SK-N-SH (cell line): ENCODE data around the gene TXNDC16. TPM values are rescaled to one million over a fixed set of nuclear protein-coding genes. Genes with fewer than 3 reads are reported as not detected.

Experiments used
- CTCF ChIA-PET: fragments of 300-600, 350-600 bp; formaldehyde crosslinking; extraction: SDS; loops from one replicate; lab custom pipeline; 2021; lab: Yijun Ruan, JAX
- POLR2A ChIA-PET: fragments of 350-600 bp; sonication (Branson Sonifier 250); formaldehyde crosslinking; extraction: SDS; loops from one replicate; lab custom pipeline; 2020; ENCODE audit warnings: antibody characterized with exemption, inconsistent platforms; lab: Yijun Ruan, JAX
- DNase-seq: peaks from one replicate; pipeline ENCODE4 v3.0.0; 2012
- H2AFZ ChIP-seq: fragments of 200-600 bp; sonication (generic); 2 replicates; pipeline ENCODE4 v1.8.1; 2016; ENCODE audit warnings: antibody characterized with exemption, mild to moderate bottlenecking, low read depth
- H3F3A ChIP-seq: fragments of 200-600 bp; sonication (generic); replicated peaks from 2 replicates; pipeline ENCODE3; 2016; ENCODE audit warnings: antibody characterized with exemption, mild to moderate bottlenecking; ENCODE audit not compliant: insufficient read depth
- H3K27ac ChIP-seq, 2 experiments: fragments of 200-500 bp in 1 of 2; fragments of 200-600 bp in 1 of 2; sonication (Bioruptor generic) in 1 of 2; sonication (generic), shearing (Covaris generic) in 1 of 2; 2 replicates each; pipeline versions ENCODE4 v1.5.1 to v1.6.1; 2014 to 2016; ENCODE audit warnings: low read depth in 2 of 2, inconsistent platforms in 1 of 2, low read length in 1 of 2, mild to moderate bottlenecking in 1 of 2, mixed read lengths in 1 of 2
- H3K27me3 ChIP-seq: fragments of 200-600 bp; sonication (generic), shearing (Covaris generic); 2 replicates; pipeline ENCODE4 v1.6.1; 2016; ENCODE audit warnings: mixed run types; ENCODE audit not compliant: insufficient read depth
- H3K36me3 ChIP-seq, 2 experiments: fragments of 200-500 bp in 1 of 2; fragments of 200-600 bp in 1 of 2; sonication (Bioruptor generic) in 1 of 2; sonication (generic) in 1 of 2; replicated peaks in 1 of 2; 2 replicates each; pipeline versions ENCODE3 to v1.5.1; 2014 to 2016; ENCODE audit warnings: low read length in 1 of 2, mild to moderate bottlenecking in 1 of 2; ENCODE audit not compliant: insufficient read depth in 2 of 2, control insufficient read depth in 1 of 2
- H3K4me1 ChIP-seq, 2 experiments: fragments of 200-500 bp in 1 of 2; fragments of 200-600 bp in 1 of 2; sonication (Bioruptor generic) in 1 of 2; sonication (generic), shearing (Covaris generic) in 1 of 2; 2 replicates each; pipeline versions ENCODE4 v1.5.1 to v1.6.1; 2014 to 2016; ENCODE audit warnings: low read depth in 1 of 2, low read length in 1 of 2, mixed run types in 1 of 2; ENCODE audit not compliant: insufficient read depth in 2 of 2, control insufficient read depth in 1 of 2
- H3K4me2 ChIP-seq: fragments of 200-600 bp; sonication (generic), shearing (Covaris generic); 2 replicates; pipeline ENCODE4 v1.6.1; 2017; ENCODE audit warnings: mixed run types
- H3K4me3 ChIP-seq, 2 experiments: fragments of 200-500 bp in 1 of 2; fragments of 200-600 bp in 1 of 2; sonication (Bioruptor generic) in 1 of 2; sonication (generic), shearing (Covaris generic) in 1 of 2; 2 replicates each; pipeline versions ENCODE4 v1.5.1 to v1.8.1; 2014 to 2016; ENCODE audit warnings: low read depth in 2 of 2, inconsistent platforms in 1 of 2, low read length in 1 of 2, mild to moderate bottlenecking in 1 of 2, mixed read lengths in 1 of 2, moderate library complexity in 1 of 2
- H3K79me2 ChIP-seq: fragments of 200-600 bp; sonication (generic); 2 replicates; pipeline ENCODE4 v1.8.1; 2017; ENCODE audit warnings: mild to moderate bottlenecking; ENCODE audit not compliant: insufficient read depth
- H3K9ac ChIP-seq: fragments of 200-600 bp; sonication (generic); 2 replicates; pipeline ENCODE4 v1.6.1; 2017; ENCODE audit warnings: mixed run types
- H3K9me2 ChIP-seq: fragments of 200-600 bp; sonication (generic); 2 replicates; pipeline ENCODE4 v1.6.1; 2017; ENCODE audit warnings: mixed run types
- H3K9me3 ChIP-seq: fragments of 200-600 bp; sonication (generic); 2 replicates; pipeline ENCODE4 v1.6.1; 2017; ENCODE audit warnings: mixed run types, mild to moderate bottlenecking, moderate library complexity
- H4K20me1 ChIP-seq: fragments of 200-600 bp; sonication (generic); 2 replicates; pipeline ENCODE4 v1.6.1; 2017; ENCODE audit warnings: mild to moderate bottlenecking, mixed run types; ENCODE audit not compliant: insufficient read depth
- EZH2phosphoT487 ChIP-seq: fragments of 200-600 bp; sonication (generic); IDR thresholded peaks from 2 replicates; pipeline ENCODE4 v1.6.1; 2017; ENCODE audit warnings: low read depth, mixed run types, mild to moderate bottlenecking, antibody characterized with exemption, moderate library complexity, borderline replicate concordance
- FOSL2 ChIP-seq: IDR thresholded peaks from 2 replicates; pipeline ENCODE4 v1.4.0; 2012; ENCODE audit warnings: low read depth, mild to moderate bottlenecking, moderate library complexity, borderline replicate concordance
- FOXM1 ChIP-seq: IDR thresholded peaks from 2 replicates; pipeline ENCODE4 v1.4.0; 2012; ENCODE audit warnings: low read depth, mild to moderate bottlenecking
- GATA2 ChIP-seq: sonication (generic); formaldehyde crosslinking; IDR thresholded peaks from 2 replicates; pipeline ENCODE4 v1.5.0; 2020; ENCODE audit warnings: mild to moderate bottlenecking, missing genetic modification reagents
- JUND ChIP-seq: IDR thresholded peaks from 2 replicates; pipeline ENCODE4 v1.4.0; 2012
- MXI1 ChIP-seq: IDR thresholded peaks from 2 replicates; pipeline ENCODE4 v1.6.1; 2012; ENCODE audit warnings: mild to moderate bottlenecking, low read depth, low read length, improper control_type of control experiment
- NRF1 ChIP-seq: IDR thresholded peaks from 2 replicates; pipeline ENCODE4 v1.6.1; 2012; ENCODE audit warnings: low read depth, mild to moderate bottlenecking, low read length
- RAD21 ChIP-seq: IDR thresholded peaks from 2 replicates; pipeline ENCODE4 v1.6.1; 2012; ENCODE audit warnings: mild to moderate bottlenecking, low read length
- REST ChIP-seq: IDR thresholded peaks from 2 replicates; pipeline ENCODE4 v1.6.1; 2012; ENCODE audit warnings: mild to moderate bottlenecking, low read depth, low read length, moderate library complexity
- RFX5 ChIP-seq: IDR thresholded peaks from 2 replicates; pipeline ENCODE4 v1.6.1; 2012; ENCODE audit warnings: mild to moderate bottlenecking, improper control_type of control experiment, low read length
- RXRA ChIP-seq: IDR thresholded peaks from 2 replicates; pipeline ENCODE4 v1.4.0; 2012; ENCODE audit warnings: low read depth, mild to moderate bottlenecking, borderline replicate concordance
- SIN3A ChIP-seq: IDR thresholded peaks from 2 replicates; pipeline ENCODE4 v1.6.1; 2012; ENCODE audit warnings: low read depth, mild to moderate bottlenecking, low read length, moderate library complexity, borderline replicate concordance
- SMC3 ChIP-seq: IDR thresholded peaks from 2 replicates; pipeline ENCODE4 v1.6.1; 2012; ENCODE audit warnings: low read depth, low read length, improper control_type of control experiment
- ZBTB33 ChIP-seq: IDR thresholded peaks from 2 replicates; pipeline ENCODE4 v1.4.0; 2012; ENCODE audit warnings: low read depth, borderline replicate concordance
- WGBS: methylation state at CpG from one replicate; pipeline ENCODE4 v1.1.6; 2017; ENCODE audit warnings: low lambda C conversion rate; 5-methylcytosine and 5-hydroxymethylcytosine counted together
- polyA plus RNA-seq, 3 experiments: library from polyadenylated mRNA; depleted of rRNA; stranded (reverse); fragments of >200 nt; gene quantifications; 2 replicates each; pipeline ENCODE4 v1.2.3, GENCODE V29; 2012

The TXNDC16 gene
- polyA plus RNA-seq, 1 of the 3 experiments (the other 2 are of a cell fraction): 0.95 TPM

- Histone ChIP-seq H3K9me2 (no peaks in the 10 kb centered on the region), H3K4me2 (no peak overlapping the region), H3K9me3 (no peaks in the 10 kb centered on the region), H3K4me1 (peaks cover 0 to 5% of the 10 kb centered on the region in 2 experiments; a peak in 1 of 4 replicates), H3K36me3 (peaks cover 0 to 2% of the 10 kb centered on the region in 2 experiments), H2AFZ (no peak overlapping the region), H3K27me3 (no peaks in the 10 kb centered on the region), H3K4me3 (no peak overlapping the region), H4K20me1 (no peaks in the 10 kb centered on the region), H3K79me2 (no peaks in the 10 kb centered on the region), H3F3A (peaks cover 8% of the 10 kb centered on the region), H3K27ac (no peak overlapping the region), H3K9ac (no peak overlapping the region)
- DNase-seq: peak; percentile 8
- no peak for TF ChIP-seq EZH2phosphoT487
- TF ChIP-seq RXRA: no peak
- TF ChIP-seq JUND: no peak
- TF ChIP-seq ZBTB33: no peak
- no peak for TF ChIP-seq SIN3A
- TF ChIP-seq SMC3: no peak
- no peak for TF ChIP-seq FOXM1
- TF ChIP-seq RFX5: no peak
- TF ChIP-seq REST: no peak
- ChIA-PET CTCF (no interaction called here), POLR2A (no interaction called here)
- 96% methylated on average over 3 of the region's 3 CpGs for WGBS
Measured at GRCh38 chr14:52547526-52547925, 4.8 kb downstream of the TXNDC16 start.

- no peak overlapping the region for H3K4me3 ChIP-seq
- no peak for DNase-seq
- 69% methylated on average over 2 of the region's 2 CpGs for WGBS
- H3K79me2 ChIP-seq: no peaks in the 10 kb centered on the region
- no peaks in the 10 kb centered on the region for H3K27me3 ChIP-seq
- CTCF ChIA-PET: interaction anchor here (0.9 kb wide), 1 partner anchor 11 kb away, joined by 3 read pairs; no protein-coding TSS in a partner anchor
- no peak overlapping the region for H3K27ac ChIP-seq
- no peaks in the 10 kb centered on the region for H4K20me1 ChIP-seq
- H3K9ac ChIP-seq: no peak overlapping the region
- peaks cover 0 to 6% of the 10 kb centered on the region in 2 experiments for H3K36me3 ChIP-seq
- H3K9me2 ChIP-seq: no peaks in the 10 kb centered on the region
- no peak overlapping the region for H3K4me2 ChIP-seq
- H3F3A ChIP-seq: peaks cover 8% of the 10 kb centered on the region
- no peaks in the 10 kb centered on the region for H3K9me3 ChIP-seq
- H2AFZ ChIP-seq: no peak overlapping the region
- POLR2A ChIA-PET: no interaction called here
- H3K4me1 ChIP-seq: peaks cover 0 to 5% of the 10 kb centered on the region in 2 experiments; a peak in 1 of 4 replicates
- TF ChIP-seq JUND (no peak), GATA2 (CRISPR knock-in tag) (no peak), RAD21 (no peak), FOXM1 (no peak), MXI1 (no peak), FOSL2 (no peak), NRF1 (no peak)
- TF ChIP-seq, all 33 proteins: peak for 0
Measured at GRCh38 chr14:52547027-52547426, 5.3 kb downstream of the TXNDC16 start.
